GM12865 (cell line): Measurements from ENCODE around the gene BABAM2.
"Not testable (repeated sequence)": the region's sequence is repeated elsewhere in the genome, so short reads cannot be mapped to it uniquely, and the experiment has no call there.

Source experiments
- DNase-seq: peaks from one replicate; pipeline ENCODE4 v3.0.0; 2010; ENCODE audit warnings: low read depth
- H3K4me3 ChIP-seq: 2 replicates; pipeline ENCODE4 v1.5.1; 2011; ENCODE audit warnings: mild to moderate bottlenecking, low read depth, low read length, control low read depth
- CTCF ChIP-seq: IDR thresholded peaks from 2 replicates; pipeline ENCODE4 v1.5.1; 2011; ENCODE audit warnings: low read length, control low read depth, low read depth, inconsistent platforms; ENCODE audit not compliant: insufficient read depth; ENCODE audit errors: missing control alignments

BABAM2 gene

DNA sequence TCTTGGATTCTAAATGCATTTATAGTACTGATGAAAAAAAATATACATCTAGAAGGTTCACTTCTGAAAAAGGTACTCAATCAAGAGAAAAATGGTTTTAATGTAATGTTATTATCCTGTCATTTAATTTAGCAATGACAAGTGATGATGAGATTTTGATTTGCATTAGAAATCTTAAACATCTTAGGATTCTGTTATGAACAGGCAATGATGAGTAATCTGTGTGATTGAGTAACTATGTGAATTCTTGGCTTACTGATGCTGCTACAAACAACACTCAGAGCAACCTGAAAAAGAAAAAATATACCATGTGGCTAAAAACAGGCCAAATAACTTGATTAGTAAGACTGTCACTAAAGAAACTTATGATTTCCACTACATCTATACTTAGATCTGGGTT is 30.4 kb upstream of the BABAM2 start:
- TF ChIP-seq CTCF = no peak
- no peak overlapping the region for H3K4me3 ChIP-seq
- DNase-seq = no peak

DNA sequence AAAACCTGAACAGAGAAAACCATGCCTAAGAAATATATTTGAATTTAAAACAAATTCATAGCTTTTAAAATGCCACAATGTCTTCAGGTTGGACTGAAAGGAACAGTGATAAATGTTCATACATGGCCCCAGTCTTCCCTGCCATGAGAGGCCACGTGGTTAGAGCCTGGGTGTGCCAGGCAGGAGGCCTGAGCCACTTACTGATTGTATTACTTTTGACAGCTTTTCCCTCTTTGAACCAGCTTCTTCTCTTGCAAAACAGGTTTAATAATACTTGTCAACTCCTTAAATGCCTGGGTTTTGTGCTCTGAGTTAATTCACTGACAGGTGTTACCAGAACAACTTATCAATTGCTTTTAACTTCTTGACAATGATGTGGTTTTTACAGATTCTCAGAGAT is 27.4 kb upstream of the BABAM2 start:
- DNase-seq = no peak
- no peak for TF ChIP-seq CTCF

DNA sequence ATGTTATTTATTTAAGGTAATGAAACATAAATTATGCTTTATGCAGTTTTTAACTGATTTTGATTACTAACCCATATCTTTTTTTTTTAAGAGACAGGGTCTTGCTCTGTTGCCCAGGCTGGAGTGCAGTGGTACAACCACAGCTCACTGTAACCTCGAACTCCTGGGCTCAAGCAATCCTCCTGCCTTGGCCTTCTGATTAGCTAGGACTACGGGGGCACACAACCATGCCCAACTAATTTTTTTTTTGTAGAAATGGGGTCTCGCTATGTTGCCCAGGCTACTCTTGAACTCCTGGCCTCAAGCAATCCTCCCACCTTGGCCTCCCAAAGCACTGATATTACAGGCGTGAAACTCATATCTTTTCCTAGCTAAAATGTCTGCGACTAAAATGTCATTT is 26.6 kb upstream of the BABAM2 start:
- not testable (repeated sequence) for H3K4me3 ChIP-seq, DNase-seq

More for the DNA sequence above, 27.4 kb upstream of the BABAM2 start:
- H3K4me3 ChIP-seq = no peak overlapping the region

GRCh38 chr2:27866237-27866636 is 24.3 kb upstream of the BABAM2 start:
- no peak overlapping the region for H3K4me3 ChIP-seq
- no peak for TF ChIP-seq CTCF
- no peak for DNase-seq

- DNase-seq = no peak
- TF ChIP-seq CTCF = no peak
Measured at GRCh38 chr2:27869763-27870162, 20.8 kb upstream of the BABAM2 start.

DNA sequence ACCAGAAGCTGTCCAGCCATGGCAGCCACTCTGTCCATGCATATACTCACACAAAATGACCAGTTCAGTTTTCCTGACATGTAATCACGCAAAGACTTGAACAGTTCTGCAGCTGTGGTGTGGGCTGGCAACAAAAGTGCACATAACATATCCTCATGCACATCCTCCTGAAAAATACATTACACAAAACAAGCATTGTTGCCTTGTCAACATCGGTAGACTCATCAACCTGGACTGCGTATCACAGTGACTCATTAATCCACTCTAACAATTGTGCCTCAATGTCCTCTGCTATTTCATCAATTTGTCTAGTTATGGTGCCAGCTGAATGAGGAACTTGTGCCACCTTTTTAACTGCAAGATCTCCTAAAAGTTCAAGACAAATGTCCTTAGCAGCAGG is 19.8 kb upstream of the BABAM2 start:
- no peak for DNase-seq
- no peak for TF ChIP-seq CTCF
- H3K4me3 ChIP-seq = no peak overlapping the region

More at GRCh38 chr2:27869763-27870162, 20.8 kb upstream of the BABAM2 start:
- H3K4me3 ChIP-seq = no peak overlapping the region

- TF ChIP-seq CTCF = no peak
- DNase-seq = no peak
- H3K4me3 ChIP-seq = no peak overlapping the region
Measured at GRCh38 chr2:27871802-27872201, 18.7 kb upstream of the BABAM2 start.
